HG02798 (cell line): Measurements from ENCODE around the gene CAPZB.
"Not testable (repeated sequence)": the region's sequence is repeated elsewhere in the genome, so short reads cannot be mapped to it uniquely, and the experiment has no call there.

ENCODE experiments used
- ATAC-seq: cut with Tn5 transposase; IDR thresholded peaks from one replicate; pipeline ENCODE4 v1.9.1; 2021; ENCODE audit warnings: mild to moderate bottlenecking; ENCODE audit not compliant: unreplicated experiment, poor library complexity

The CAPZB gene

GRCh38 chr1:19304081-19304480, 181.3 kb downstream of the CAPZB start:
- not testable (repeated sequence) for ATAC-seq

GRCh38 chr1:19300211-19300610, 185.1 kb downstream of the CAPZB start:
- ATAC-seq = no peak

- ATAC-seq = no peak
Observed at GRCh38 chr1:19294638-19295037, 190.7 kb downstream of the CAPZB start.

- no peak for ATAC-seq
Observed at GRCh38 chr1:19289244-19289643, 196.1 kb downstream of the CAPZB start.
